ENCODE results near the gene ZNF827. TPM values are rescaled to one million over a fixed set of nuclear protein-coding genes. Genes with fewer than 3 reads are reported as not detected.

ZNF827 gene
- total RNA-seq, 1 experiment from 2014 or later, result 22.4 TPM

DNA sequence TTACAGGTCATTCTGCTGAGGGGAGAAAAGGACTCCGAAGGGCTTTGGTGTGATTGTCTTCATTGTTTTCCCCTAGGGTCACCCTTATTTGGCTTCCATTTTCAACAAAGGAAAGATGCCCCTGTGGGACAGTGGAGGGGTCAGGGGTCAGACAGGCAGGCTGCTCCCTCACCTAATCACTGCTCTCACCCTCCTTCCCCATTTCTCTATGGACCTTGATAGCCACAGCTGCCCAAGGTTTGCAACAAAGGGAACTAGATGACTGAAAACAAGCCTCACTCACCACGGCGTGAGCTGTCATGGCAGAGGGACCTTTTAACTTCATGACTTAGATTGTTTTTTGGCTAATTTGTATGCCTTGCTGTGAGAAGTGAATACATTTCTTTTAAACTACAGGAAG is 218.0 kb downstream of the ZNF827 start:
- no peaks in the 10 kb centered on the region for H3K79me2 ChIP-seq (ENCODE audit: low read depth)
- no peak overlapping the region for H3K4me3 ChIP-seq
- TF ChIP-seq EZH2 (IDR thresholded peaks at IDR 0.05; ENCODE audit: low read depth), result no peak
- no peak for TF ChIP-seq CTCF (conservative IDR thresholded peaks at IDR 0.05)
- ChIA-PET CTCF (no interaction called here), POLR2A (ENCODE audit: unreplicated experiment) (no interaction called here)
- no peaks in the 10 kb centered on the region for H3K9me2 ChIP-seq (ENCODE audit: insufficient read depth)
- H4K20me1 ChIP-seq (ENCODE audit: insufficient read depth), result no peaks in the 10 kb centered on the region
- intact Hi-C loops (cut with micrococcal nuclease; ENCODE audit: unreplicated experiment), result no loop called here
- H3K4me2 ChIP-seq, result no peak overlapping the region
- no peak for DNase-seq
- no peaks in the 10 kb centered on the region for H3F3A ChIP-seq (ENCODE audit: insufficient read depth, low read depth)
- H3K27ac ChIP-seq, result no peak overlapping the region
- no peaks in the 10 kb centered on the region for H3K27me3 ChIP-seq (ENCODE audit: insufficient read depth, low read depth)
- H3K4me1 ChIP-seq (replicated peaks; ENCODE audit: insufficient read depth), result peaks cover 12% of the 10 kb centered on the region
- H3K36me3 ChIP-seq (ENCODE audit: low read depth), result no peaks in the 10 kb centered on the region
- no peaks in the 10 kb centered on the region for H3K9me3 ChIP-seq (ENCODE audit: insufficient read depth, low read depth)
- H2AFZ ChIP-seq, result no peak overlapping the region
- no TSS peak for BruUV-seq (replicated peaks)

GRCh38 chr4:145719752-145720624 is 218.6 kb downstream of the ZNF827 start:
- Histone ChIP-seq H3K4me1 (replicated peaks; ENCODE audit: insufficient read depth) (peaks cover 12% of the 10 kb centered on the region), H4K20me1 (ENCODE audit: insufficient read depth) (no peaks in the 10 kb centered on the region), H3K27me3 (ENCODE audit: insufficient read depth, low read depth) (no peaks in the 10 kb centered on the region), H3K4me3 (no peak overlapping the region), H3K9me3 (ENCODE audit: insufficient read depth, low read depth) (no peaks in the 10 kb centered on the region), H3K27ac (no peak overlapping the region), H3K4me2 (no peak overlapping the region), H2AFZ (no peak overlapping the region), H3K9me2 (ENCODE audit: insufficient read depth) (no peaks in the 10 kb centered on the region), H3K36me3 (ENCODE audit: low read depth) (no peaks in the 10 kb centered on the region), H3K79me2 (ENCODE audit: low read depth) (no peaks in the 10 kb centered on the region), H3F3A (ENCODE audit: insufficient read depth, low read depth) (no peaks in the 10 kb centered on the region)
- intact Hi-C loops (cut with micrococcal nuclease; ENCODE audit: unreplicated experiment), result no loop called here
- DNase-seq, result no peak
- BruUV-seq (replicated peaks), result no TSS peak
- ChIA-PET POLR2A (ENCODE audit: unreplicated experiment) (no interaction called here), CTCF (no interaction called here)
- TF ChIP-seq EZH2 (IDR thresholded peaks at IDR 0.05; ENCODE audit: low read depth), result no peak
- no peak for TF ChIP-seq CTCF (conservative IDR thresholded peaks at IDR 0.05)

DNA sequence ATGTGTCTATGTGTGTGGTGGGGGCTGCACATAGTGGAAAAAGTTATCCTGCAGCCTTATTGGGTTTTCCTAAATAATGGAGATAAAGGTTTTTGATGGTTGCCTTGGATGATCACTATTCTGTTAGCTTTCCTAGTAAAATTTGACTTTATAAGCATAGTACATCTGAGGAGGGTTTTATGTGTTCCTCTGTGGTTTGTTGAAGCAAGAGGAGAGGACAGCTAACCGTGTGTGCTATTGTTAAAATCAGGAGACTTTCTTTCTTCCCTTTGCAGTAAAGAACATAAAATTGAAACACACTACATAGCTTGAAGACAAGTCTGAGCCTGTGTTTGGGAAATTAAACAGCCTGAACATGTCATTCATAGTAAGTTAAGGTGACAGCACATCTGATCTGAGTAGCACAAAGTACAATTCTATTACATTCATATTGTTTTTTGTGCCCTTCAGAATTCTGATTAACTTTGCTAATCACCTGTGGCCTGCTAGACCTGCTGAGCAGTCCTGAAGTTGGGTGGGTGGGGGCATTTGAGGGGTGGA is 221.9 kb downstream of the ZNF827 start:
- H3K36me3 ChIP-seq (ENCODE audit: low read depth), result no peaks in the 10 kb centered on the region
- H3K4me3 ChIP-seq, result no peak overlapping the region
- no peaks in the 10 kb centered on the region for H3K9me2 ChIP-seq (ENCODE audit: insufficient read depth)
- no peaks in the 10 kb centered on the region for H3K27me3 ChIP-seq (ENCODE audit: insufficient read depth, low read depth)
- no peak for DNase-seq
- BruUV-seq (replicated peaks), result no TSS peak
- H3K9me3 ChIP-seq (ENCODE audit: insufficient read depth, low read depth), result no peaks in the 10 kb centered on the region
- H3K4me2 ChIP-seq, result no peak overlapping the region
- ChIA-PET CTCF (interaction anchor here (1.0 kb wide), 1 partner anchor 40 kb away, joined by 3 read pairs; no protein-coding TSS in a partner anchor), POLR2A (ENCODE audit: unreplicated experiment) (no interaction called here)
- no peaks in the 10 kb centered on the region for H3F3A ChIP-seq (ENCODE audit: insufficient read depth, low read depth)
- intact Hi-C loops (cut with micrococcal nuclease; ENCODE audit: unreplicated experiment), result no loop called here
- no peaks in the 10 kb centered on the region for H4K20me1 ChIP-seq (ENCODE audit: insufficient read depth)
- TF ChIP-seq CTCF (conservative IDR thresholded peaks at IDR 0.05) (no peak), EZH2 (IDR thresholded peaks at IDR 0.05; ENCODE audit: low read depth) (no peak)
- H3K4me1 ChIP-seq (replicated peaks; ENCODE audit: insufficient read depth), result no peaks in the 10 kb centered on the region
- H3K79me2 ChIP-seq (ENCODE audit: low read depth), result no peaks in the 10 kb centered on the region
- no peak overlapping the region for H2AFZ ChIP-seq
- H3K27ac ChIP-seq, result no peak overlapping the region
